GM10266 (cell line): ENCODE data around the gene NKD1.

ENCODE experiments used
- DNase-seq: peaks from one replicate; pipeline ENCODE4 v3.0.0; 2012; ENCODE audit errors: extremely low spot score
- CTCF ChIP-seq: IDR thresholded peaks from 2 replicates; pipeline ENCODE4 v1.5.1; 2012; ENCODE audit warnings: mild to moderate bottlenecking, low read depth; ENCODE audit not compliant: control insufficient read depth, insufficient read depth; ENCODE audit errors: missing control alignments

NKD1 gene

GRCh38 chr16:50679676-50680555, 131.7 kb downstream of the NKD1 start:
- no peak for TF ChIP-seq CTCF
- DNase-seq: no peak

GRCh38 chr16:50680556-50680893, 132.3 kb downstream of the NKD1 start:
- no peak for DNase-seq
- TF ChIP-seq CTCF: no peak

GRCh38 chr16:50681021-50681885, 133.1 kb downstream of the NKD1 start, which contains the start of gene SNX20:
Gene SNX20 (minus strand): TSS chr16:50681312. CDS start chr16:50677526, 3,786 bp downstream.
- no peak for TF ChIP-seq CTCF
- peak; percentile 69 for DNase-seq

DNA sequence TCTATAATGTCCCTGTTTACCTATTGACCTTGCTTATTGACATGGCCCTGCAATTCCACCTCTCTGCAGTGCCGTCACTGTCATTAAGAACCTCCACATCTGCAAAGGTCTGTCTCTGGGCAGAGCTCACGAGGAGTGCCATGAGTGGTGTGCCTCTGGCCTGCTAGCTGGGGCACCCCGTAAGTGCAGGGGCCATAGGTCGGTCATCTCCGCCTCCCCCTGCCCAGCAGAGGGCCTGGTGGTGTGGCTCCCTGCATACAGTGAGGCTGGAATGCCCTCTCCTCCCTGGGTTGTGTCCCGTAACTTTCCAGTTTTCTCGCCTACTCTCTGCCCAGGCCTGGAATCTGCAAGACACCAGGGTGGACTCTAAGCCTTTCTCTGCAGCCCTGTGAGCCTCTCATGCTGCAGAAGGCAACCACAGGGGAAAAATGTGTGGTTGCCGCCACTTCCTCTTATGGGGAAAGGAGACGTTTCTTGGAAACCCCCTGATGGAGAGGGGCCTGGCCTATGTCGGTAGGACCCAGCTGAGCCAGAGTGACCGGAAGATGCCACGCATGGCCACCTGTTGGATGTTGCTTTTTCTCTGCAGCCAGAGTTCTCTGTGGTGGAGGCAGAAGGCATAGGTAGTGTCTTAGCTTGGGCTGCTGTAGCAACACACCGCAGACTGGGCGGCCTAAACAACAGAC, 135.6 kb downstream of the NKD1 start:
- TF ChIP-seq CTCF: no peak
- peak; percentile 78 for DNase-seq

- TF ChIP-seq CTCF: no peak
Observed at GRCh38 chr16:50684823-50685461, 136.7 kb downstream of the NKD1 start.

DNA sequence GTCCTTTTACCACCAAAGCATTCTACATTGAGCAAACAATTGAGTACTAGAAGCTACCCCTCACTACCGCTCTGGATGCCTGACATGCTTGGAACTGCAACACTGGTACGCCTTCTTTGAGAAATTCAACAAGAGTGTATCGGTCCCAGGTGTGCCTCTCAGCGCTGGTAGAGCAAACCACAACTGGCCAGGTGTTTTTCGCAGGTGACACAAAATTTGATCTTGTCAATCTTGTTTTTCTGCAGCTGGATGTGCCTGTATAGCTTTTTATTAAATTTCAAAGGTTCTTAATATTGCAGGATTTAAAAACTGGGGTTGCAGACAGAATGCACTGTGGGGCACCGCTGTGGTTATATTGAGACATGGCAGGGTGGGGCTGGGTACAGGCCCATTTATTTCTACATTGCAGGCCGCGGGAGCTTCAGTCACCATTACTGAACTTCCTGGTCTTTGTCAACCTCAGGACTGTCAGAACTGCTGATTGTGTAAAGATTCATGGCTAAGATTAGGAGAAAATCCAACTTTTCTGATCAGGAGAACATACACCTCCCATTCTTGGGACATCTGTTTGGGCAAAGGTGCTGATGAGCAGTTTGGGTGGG, 137.4 kb downstream of the NKD1 start:
- no peak for TF ChIP-seq CTCF
- no peak for DNase-seq

More at GRCh38 chr16:50684823-50685461, 136.7 kb downstream of the NKD1 start:
- no peak for DNase-seq
